HG03432 (cell line): ENCODE data around the gene ETS1.

Experiments used
- ATAC-seq: cut with Tn5 transposase; IDR thresholded peaks from one replicate; pipeline ENCODE4 v1.9.1; 2021; ENCODE audit warnings: mild to moderate bottlenecking, moderate library complexity; ENCODE audit not compliant: unreplicated experiment

Gene ETS1

GRCh38 chr11:128595221-128595620 lies 7.9 kb upstream of the ETS1 start:
- no peak for ATAC-seq

- ATAC-seq = no peak
These were observed 6.9 kb upstream of the ETS1 start for GRCh38 chr11:128594226-128594625.

GRCh38 chr11:128593281-128593680 lies 5.9 kb upstream of the ETS1 start:
- no peak for ATAC-seq

GRCh38 chr11:128592454-128592853 lies 5.1 kb upstream of the ETS1 start:
- ATAC-seq = no peak

- no peak for ATAC-seq
These were observed 3.2 kb upstream of the ETS1 start for GRCh38 chr11:128590587-128590986.

- ATAC-seq = no peak
These were observed 2.6 kb upstream of the ETS1 start for GRCh38 chr11:128589998-128590397.

- ATAC-seq = no peak
These were observed 735 bp upstream of the ETS1 start for GRCh38 chr11:128588093-128588492.

GRCh38 chr11:128586689-128587088 lies 669 bp downstream of the ETS1 start:
- no peak for ATAC-seq

GRCh38 chr11:128585498-128586238 lies 1.7 kb downstream of the ETS1 start:
- ATAC-seq = no peak

- ATAC-seq = no peak
These were observed 3.1 kb downstream of the ETS1 start for GRCh38 chr11:128584253-128584652.

GRCh38 chr11:128582496-128583366 lies 4.6 kb downstream of the ETS1 start:
- no peak for ATAC-seq

- ATAC-seq = no peak
These were observed 5.6 kb downstream of the ETS1 start for GRCh38 chr11:128581561-128582272.

- ATAC-seq = no peak
These were observed 6.7 kb downstream of the ETS1 start for GRCh38 chr11:128580612-128581011.

GRCh38 chr11:128579798-128580504 lies 7.4 kb downstream of the ETS1 start:
- ATAC-seq = peak; percentile 86

- ATAC-seq = no peak
These were observed 10.8 kb downstream of the ETS1 start for GRCh38 chr11:128576555-128576954.

- ATAC-seq = no peak
These were observed 11.4 kb downstream of the ETS1 start for GRCh38 chr11:128575961-128576350.

- ATAC-seq = no peak
These were observed 12.0 kb downstream of the ETS1 start for GRCh38 chr11:128575174-128575960.

GRCh38 chr11:128574576-128575011 lies 12.8 kb downstream of the ETS1 start:
- ATAC-seq = no peak

- no peak for ATAC-seq
These were observed 13.7 kb downstream of the ETS1 start for GRCh38 chr11:128573638-128574037.

- ATAC-seq = no peak
These were observed 14.4 kb downstream of the ETS1 start for GRCh38 chr11:128572965-128573364.
